GM19397 (cell line): ENCODE measurements around the gene NFILZ.

Experiments
- ATAC-seq: cut with Tn5 transposase; IDR thresholded peaks from one replicate; pipeline ENCODE4 v1.9.1; 2021; ENCODE audit warnings: mild to moderate bottlenecking, moderate library complexity; ENCODE audit not compliant: unreplicated experiment

The NFILZ gene

GRCh38 chr19:8641221-8641907 is 10.9 kb downstream of the NFILZ start:
- no peak for ATAC-seq

GRCh38 chr19:8641908-8642547 is 11.6 kb downstream of the NFILZ start:
- ATAC-seq = no peak

- no peak for ATAC-seq
These were observed 12.1 kb downstream of the NFILZ start for GRCh38 chr19:8642561-8642960.

DNA sequence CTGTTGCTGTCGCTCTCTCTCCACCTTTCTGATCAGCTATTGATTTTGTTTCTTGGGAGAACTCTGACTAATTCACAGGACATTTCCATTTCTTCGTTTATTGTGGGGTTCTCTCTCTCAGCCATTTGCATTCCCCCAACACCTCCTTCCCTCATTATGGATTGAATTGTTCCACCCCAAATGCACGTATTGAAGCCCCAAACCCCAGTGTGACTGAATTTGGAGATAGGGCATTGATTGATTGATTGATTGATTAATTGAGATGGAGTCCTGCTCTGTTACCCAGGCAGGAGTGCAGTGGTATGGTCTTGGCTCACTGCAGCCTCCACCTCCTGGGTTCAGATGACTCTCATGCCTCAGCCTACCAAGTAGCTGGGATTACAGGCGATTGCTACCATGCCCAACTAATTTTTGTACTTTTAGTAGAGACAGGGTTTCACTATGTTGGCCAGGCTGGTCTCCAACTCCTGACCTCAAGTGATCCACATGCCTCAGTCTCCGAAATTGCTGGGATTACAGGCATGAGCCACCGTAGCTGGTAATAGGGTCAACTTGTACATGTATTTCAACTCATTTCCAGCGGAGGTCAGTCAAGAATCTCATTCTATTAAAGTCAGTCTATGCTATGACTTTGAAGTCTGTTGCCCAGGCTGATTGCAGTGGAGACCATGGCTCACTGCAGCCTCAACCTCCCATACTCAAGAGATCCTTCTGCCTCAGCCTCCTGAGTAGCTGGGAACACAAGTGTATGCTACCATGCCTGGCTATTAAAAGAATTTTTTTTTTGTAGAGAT is 13.6 kb downstream of the NFILZ start:
- no peak for ATAC-seq

DNA sequence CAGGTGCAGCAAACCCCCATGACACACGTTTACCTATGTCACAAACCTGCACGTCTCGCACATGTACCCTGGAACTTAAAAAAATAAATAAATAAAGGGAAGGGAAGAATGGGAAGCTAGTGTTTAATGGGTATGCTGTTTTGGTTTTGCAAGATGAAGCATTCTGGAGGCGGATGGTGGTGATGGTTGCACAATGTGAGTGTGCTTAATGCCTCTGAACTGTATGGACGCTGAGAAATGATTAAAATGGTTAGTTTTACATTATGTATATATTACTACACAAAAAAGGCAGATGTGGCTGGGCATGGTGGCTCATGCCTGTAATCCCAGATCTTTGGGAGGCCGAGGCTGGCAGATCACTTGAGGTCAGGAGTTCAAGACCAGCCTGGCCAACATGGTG is 17.8 kb downstream of the NFILZ start:
- ATAC-seq = no peak

DNA sequence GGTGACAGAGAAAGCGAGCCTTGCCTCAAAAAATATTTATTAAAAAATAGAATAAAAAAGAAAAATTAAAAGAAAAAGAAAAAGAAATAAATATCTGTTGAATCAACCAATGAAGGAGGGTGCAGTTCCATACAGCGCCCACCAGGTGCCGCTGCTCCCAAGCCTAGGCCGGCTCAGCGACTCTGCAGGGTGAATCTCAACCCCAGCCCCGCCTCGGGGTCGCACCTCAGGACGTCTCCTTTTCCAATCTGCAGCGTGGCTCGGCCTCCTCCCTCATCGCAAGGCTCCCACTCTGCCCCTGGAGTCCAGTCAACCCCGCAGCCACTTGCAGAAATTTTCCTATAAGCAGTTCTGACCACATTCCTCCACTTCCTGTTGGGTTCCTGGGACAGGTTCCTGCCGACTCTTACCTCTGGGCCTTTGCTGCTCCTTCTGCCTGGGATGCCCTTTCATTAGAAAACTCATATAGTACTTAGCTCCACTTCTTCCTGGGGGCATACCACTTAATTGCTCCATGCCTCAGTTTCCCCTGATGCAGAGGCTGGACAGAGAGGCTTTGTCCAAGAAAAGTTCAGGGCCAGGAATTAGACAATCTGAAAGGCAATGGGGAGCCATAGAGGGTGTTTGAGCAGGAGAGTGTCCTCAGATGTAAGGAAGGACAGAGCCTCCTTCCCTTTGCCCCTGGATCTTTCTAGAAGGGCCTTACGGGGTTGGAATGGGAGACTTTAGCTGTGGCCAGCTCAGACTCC is 24.3 kb downstream of the NFILZ start:
- no peak for ATAC-seq

- no peak for ATAC-seq
These were observed 24.9 kb downstream of the NFILZ start for GRCh38 chr19:8655340-8655709.

GRCh38 chr19:8657869-8658268 is 27.4 kb downstream of the NFILZ start:
- ATAC-seq = no peak

DNA sequence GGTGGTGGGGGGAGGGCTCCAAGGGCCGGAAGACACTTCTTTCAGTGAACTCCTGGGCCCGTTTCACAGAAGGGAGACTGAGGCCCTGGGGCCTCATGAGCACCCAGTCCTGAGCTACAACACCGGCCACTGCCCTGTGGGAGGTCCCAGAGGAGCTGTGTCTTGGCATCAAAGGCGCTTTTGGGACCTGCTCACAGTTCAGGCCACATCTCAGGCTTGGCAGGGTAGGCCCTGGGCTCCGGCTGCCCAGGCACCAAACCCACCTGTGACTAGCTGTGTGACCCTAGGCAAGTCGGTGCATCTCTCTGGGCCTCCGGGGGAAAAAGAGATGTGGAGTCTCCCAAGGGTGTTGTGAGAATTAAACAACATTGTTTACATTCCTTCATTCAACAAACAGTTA is 29.5 kb downstream of the NFILZ start:
- ATAC-seq = no peak

GRCh38 chr19:8662263-8662662 is 31.8 kb downstream of the NFILZ start:
- ATAC-seq = no peak

- ATAC-seq = no peak
These were observed 33.7 kb downstream of the NFILZ start for GRCh38 chr19:8663920-8664670.

- ATAC-seq = no peak
These were observed 34.2 kb downstream of the NFILZ start for GRCh38 chr19:8664671-8665057.

DNA sequence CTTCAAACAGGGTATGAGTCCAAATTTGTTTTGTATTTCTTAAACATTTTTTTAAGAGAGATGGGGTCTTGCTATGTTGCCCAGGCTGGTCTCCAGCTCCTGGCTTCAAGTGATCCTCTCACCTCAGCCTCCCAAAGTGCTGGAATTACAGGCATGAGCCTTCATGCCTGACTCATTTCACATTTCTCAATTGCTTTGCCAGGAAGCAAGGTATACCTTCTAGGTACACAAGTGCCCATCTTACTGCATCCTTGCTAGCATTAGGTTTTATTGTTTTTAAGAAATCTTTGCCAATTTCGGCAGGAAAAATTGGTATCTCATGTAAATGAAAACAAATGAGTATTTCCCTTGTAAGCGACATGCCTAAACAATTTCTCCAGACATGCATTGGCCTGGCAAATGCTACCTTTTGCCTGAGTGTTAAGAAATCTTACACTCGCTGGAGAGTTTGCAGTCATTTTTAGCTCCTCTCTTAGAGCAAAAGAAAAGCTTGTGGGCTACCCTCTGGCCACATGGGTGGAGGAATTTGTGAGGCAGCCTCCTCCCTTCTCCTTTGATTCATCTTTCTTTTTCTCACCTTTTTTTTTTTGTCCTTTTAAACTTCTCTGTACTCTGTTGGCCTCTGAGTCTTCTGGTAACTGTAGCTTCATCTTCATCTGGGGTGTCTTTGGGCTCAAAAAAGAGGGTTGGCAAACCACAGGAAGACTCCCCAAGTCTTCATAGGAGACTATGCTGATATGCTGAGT is 35.2 kb downstream of the NFILZ start:
- ATAC-seq = no peak

DNA sequence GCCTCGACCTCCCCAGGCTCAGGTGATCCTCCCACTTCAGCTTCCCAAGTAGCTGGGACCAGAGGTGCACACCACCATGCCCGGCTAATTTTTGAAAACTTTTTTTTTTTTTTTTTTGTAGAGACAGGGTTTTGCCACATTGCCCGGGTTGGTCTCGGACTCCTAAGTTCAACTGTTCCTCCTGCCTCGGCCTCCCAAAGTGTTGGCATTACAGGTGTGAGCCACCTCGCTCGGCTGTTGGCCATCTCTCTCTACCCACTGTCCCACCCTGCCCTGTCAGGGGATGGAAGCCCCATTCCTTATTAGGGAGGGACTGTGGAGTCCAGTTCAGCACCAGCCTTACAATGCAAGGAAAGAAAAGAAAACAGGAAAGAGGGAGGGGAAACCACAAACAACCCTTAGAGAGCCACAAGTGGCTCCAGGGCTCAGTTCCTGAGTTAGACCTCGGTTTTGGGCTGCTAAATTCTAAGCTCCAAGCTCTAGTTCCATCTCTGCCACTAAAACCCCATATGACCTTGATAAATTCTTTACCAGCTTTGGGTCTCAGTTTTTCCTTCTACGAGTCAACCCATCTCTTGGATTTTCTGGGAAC is 36.5 kb downstream of the NFILZ start:
- ATAC-seq = no peak

DNA sequence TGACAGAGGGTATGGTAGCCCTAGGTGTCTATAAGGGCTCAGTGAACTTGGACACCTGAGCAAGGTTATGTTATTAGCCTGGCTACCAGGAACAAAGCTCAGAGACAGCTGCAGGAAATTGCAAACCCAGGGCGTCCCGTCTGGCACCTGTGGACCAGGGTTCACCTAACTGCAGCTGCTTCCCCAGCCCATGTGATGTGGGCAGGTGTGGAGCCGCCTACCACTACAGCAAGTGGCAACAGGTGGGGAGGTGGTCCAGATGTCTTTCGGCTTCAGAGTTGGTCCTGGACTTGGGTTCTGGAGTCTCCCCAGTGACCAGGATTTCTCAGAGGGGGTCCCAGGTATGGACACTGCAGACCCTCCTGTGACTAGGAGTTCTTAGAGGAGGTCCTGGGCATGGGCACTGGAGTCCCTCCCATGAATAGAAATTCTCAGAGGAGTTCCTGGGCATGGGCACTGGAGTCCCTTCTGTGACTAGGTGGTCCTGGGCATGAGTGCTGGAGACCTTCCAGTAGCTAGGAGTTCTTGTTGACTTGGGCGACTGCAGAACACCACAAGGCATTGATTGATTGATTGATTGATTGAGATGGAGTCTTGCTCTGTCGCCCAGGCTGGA is 43.0 kb downstream of the NFILZ start:
- no peak for ATAC-seq

DNA sequence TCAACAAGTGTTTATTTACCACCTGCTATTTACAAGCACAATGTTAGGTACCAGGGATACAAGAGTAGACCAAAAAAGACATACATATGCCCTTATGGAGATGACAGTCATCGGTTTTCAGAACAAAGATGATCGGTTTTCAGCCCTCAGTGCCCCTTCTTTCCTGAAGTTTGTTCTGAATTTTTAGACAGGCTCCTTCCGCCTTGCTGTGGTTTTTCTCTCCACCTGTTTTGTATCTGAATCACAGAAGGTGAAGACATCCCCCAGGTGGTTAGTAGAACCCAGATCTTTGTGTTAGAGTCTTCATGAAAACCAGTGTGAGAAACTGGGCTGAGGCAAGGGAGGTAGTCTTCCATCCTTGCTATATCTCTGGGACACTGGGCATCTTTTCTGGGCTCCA is 44.6 kb downstream of the NFILZ start:
- ATAC-seq = no peak

DNA sequence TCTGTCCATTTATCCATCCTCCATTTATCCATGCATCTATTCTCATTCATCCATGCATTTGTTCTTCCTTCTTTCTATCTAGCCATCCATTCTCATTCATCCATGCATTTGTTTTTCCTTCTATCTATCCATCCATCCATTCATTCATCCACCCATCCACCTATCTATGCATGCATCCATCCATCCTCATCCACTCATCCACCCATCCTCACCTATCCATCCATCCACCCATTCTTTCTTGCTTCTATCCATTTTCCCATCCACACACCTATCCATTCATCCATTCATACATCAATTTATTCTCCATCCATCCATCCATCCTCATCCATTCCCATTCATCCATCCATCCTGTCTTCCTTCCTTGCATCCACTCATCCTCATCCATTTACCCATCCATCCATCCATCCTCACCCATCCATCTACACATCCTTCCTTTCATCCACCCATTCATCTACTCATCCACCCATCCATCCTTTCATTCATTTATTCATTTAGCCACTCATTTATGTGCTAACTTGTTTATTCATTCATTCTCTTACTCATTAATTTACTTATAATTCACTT is 47.9 kb downstream of the NFILZ start:
- no peak for ATAC-seq
